ENCODE results near the gene INSRR. TPM values are rescaled to one million over a fixed set of nuclear protein-coding genes. Genes with fewer than 3 reads are reported as not detected.

The INSRR gene
- total and polyA plus RNA-seq, 9 of the 15 experiments (the other 6 are each of a cell fraction or from before 2014, with no cell fraction given): 0.03 to 0.18 (median 0.06) TPM; not detected in 3

GRCh38 chr1:156815961-156816422 is 42.9 kb downstream of the INSRR start:
- Histone ChIP-seq H3K4me3 (peak overlapping the region; percentile 36), H3K4me2 (ENCODE audit: insufficient read depth, low read length) (peak overlapping the region; percentile 83), H3K27ac (ENCODE audit: extremely low read depth, low read depth, low read length) (peak overlapping the region; percentile 77), H3K9me1 (ENCODE audit: control insufficient read depth, insufficient read depth, low read length) (no peaks in the 10 kb centered on the region), H3K4me1 (replicated peaks in 1 of 2; ENCODE audit: control insufficient read depth in 2 of 2, insufficient read depth in 2 of 2, low read length in 2 of 2) (peaks cover 50 to 63% of the 10 kb centered on the region in 2 experiments), H3K9me3 (replicated peaks; ENCODE audit: control insufficient read depth, insufficient read depth, low read depth, low read length) (no peaks in the 10 kb centered on the region), H3K79me2 (ENCODE audit: control insufficient read depth, insufficient read depth, low read length) (peaks cover 22% of the 10 kb centered on the region), H3K36me3 (ENCODE audit: control insufficient read depth, insufficient read depth, low read length) (peaks cover 16% of the 10 kb centered on the region; the same call in 2 of the 3 replicates), H4K20me1 (replicated peaks; ENCODE audit: control insufficient read depth, insufficient read depth, low read length) (no peaks in the 10 kb centered on the region), H3K27me3 (ENCODE audit: control insufficient read depth in 2 of 2, insufficient read depth in 2 of 2, low read length in 2 of 2) (no peaks in the 10 kb centered on the region), H3K9ac (ENCODE audit: insufficient read depth in 1 of 2, low read depth in 2 of 2, low read length in 2 of 2) (peak overlapping the region; percentile 58 to 87), H2AFZ (ENCODE audit: low read depth, low read length) (peak overlapping the region; percentile 91; the same call in 1 of the 2 replicates)
- ATAC-seq: no peak
- intact Hi-C loops (cut with micrococcal nuclease): loop anchor here (2.0 kb wide), 1 partner anchor 41 kb away; no protein-coding TSS in a partner anchor
- no TSS peak for BruUV-seq (replicated peaks)
- ChIA-PET POLR2A (interaction anchor here (0.9 to 1.0 kb wide), 2 partner anchors 11 to 74 kb away, joined by 3 to 5 read pairs; no protein-coding TSS in a partner anchor), CTCF (ENCODE audit: low intra/inter-chr PET ratio) (interaction anchor here (0.6 kb wide), 1 partner anchor 56 kb away, joined by 4 read pairs; no protein-coding TSS in a partner anchor)
- in situ Hi-C loops (cut with MboI): no loop called here
- no peak for FAIRE-seq
- TF ChIP-seq, protein P1, sequence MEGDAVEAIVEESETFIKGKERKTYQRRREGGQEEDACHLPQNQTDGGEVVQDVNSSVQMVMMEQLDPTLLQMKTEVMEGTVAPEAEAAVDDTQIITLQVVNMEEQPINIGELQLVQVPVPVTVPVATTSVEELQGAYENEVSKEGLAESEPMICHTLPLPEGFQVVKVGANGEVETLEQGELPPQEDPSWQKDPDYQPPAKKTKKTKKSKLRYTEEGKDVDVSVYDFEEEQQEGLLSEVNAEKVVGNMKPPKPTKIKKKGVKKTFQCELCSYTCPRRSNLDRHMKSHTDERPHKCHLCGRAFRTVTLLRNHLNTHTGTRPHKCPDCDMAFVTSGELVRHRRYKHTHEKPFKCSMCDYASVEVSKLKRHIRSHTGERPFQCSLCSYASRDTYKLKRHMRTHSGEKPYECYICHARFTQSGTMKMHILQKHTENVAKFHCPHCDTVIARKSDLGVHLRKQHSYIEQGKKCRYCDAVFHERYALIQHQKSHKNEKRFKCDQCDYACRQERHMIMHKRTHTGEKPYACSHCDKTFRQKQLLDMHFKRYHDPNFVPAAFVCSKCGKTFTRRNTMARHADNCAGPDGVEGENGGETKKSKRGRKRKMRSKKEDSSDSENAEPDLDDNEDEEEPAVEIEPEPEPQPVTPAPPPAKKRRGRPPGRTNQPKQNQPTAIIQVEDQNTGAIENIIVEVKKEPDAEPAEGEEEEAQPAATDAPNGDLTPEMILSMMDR (IDR thresholded peaks at IDR 0.05 in 2 of 3, conservative IDR thresholded peaks at IDR 0.05 in 1 of 3; ENCODE audit: insufficient read depth in 2 of 3, low read depth in 1 of 3, low read length in 3 of 3): no peak
- 0 out of 2 replicates have a peak, but pooled peaks have one; percentile 40 for TF ChIP-seq ZFX (CRISPR knock-in tag; IDR thresholded peaks at IDR 0.05)
- 0 out of 2 replicates have a peak, but pooled peaks have one; percentile 58 for TF ChIP-seq ZC3H4 (CRISPR knock-in tag; IDR thresholded peaks at IDR 0.05; ENCODE audit: borderline replicate concordance)
- WGBS (ENCODE audit: insufficient coverage, low coverage, missing lambda C conversion rate): 49% methylated on average over 10 of the region's 10 CpGs
- DNase-seq (ENCODE audit: extremely low read depth in 1 of 4, low spot score in 3 of 4): no peak

Measured in K562 (cell line).